H9 (cell line): Measurements from ENCODE around the gene TRMT1L. TPM values are rescaled to one million over a fixed set of nuclear protein-coding genes. Genes with fewer than 3 reads are reported as not detected.

Experiments
- DNase-seq: peaks from one replicate; pipeline ENCODE4 v3.0.0-alpha.2; 2017
- H2AFZ ChIP-seq: one replicate; pipeline ENCODE4 v1.6.1; 2013; ENCODE audit warnings: mild to moderate bottlenecking, low read length, control low read depth, moderate library complexity
- H2AK5ac ChIP-seq: 2 replicates; pipeline ENCODE4 v1.6.1; 2013; ENCODE audit warnings: low read length, control low read depth, mixed read lengths; ENCODE audit not compliant: insufficient read length
- H2BK120ac ChIP-seq: one replicate; pipeline ENCODE4 v1.6.1; 2013; ENCODE audit warnings: low read depth, mild to moderate bottlenecking, low read length, control low read depth, inconsistent platforms; ENCODE audit not compliant: poor library complexity, severe bottlenecking
- H2BK12ac ChIP-seq: 2 replicates; pipeline ENCODE4 v1.6.1; 2013; ENCODE audit warnings: low read length, control low read depth, mixed read lengths, low read depth; ENCODE audit not compliant: insufficient read length
- H2BK15ac ChIP-seq: 2 replicates; pipeline ENCODE4 v1.6.1; 2013; ENCODE audit warnings: low read depth, low read length, control low read depth
- H2BK20ac ChIP-seq: one replicate; pipeline ENCODE4 v1.6.1; 2013; ENCODE audit warnings: low read depth, mild to moderate bottlenecking, low read length, control low read depth, inconsistent platforms; ENCODE audit not compliant: poor library complexity, severe bottlenecking
- H2BK5ac ChIP-seq: 2 replicates; pipeline ENCODE4 v1.6.1; 2013; ENCODE audit warnings: low read length, control low read depth, mixed read lengths; ENCODE audit not compliant: insufficient read length
- H3K14ac ChIP-seq: 2 replicates; pipeline ENCODE4 v1.6.1; 2013; ENCODE audit warnings: low read length, control low read depth; ENCODE audit not compliant: insufficient read depth
- H3K18ac ChIP-seq: 2 replicates; pipeline ENCODE4 v1.6.1; 2013; ENCODE audit warnings: low read depth, mild to moderate bottlenecking, mixed read lengths, low read length, control low read depth; ENCODE audit not compliant: insufficient read length
- H3K23ac ChIP-seq: 2 replicates; pipeline ENCODE4 v1.6.1; 2013; ENCODE audit warnings: low read length, control low read depth, mixed read lengths, low read depth; ENCODE audit not compliant: insufficient read length
- H3K23me2 ChIP-seq: 2 replicates; pipeline ENCODE4 v1.6.1; 2013; ENCODE audit warnings: low read depth, mild to moderate bottlenecking, mixed read lengths, low read length, control low read depth; ENCODE audit not compliant: insufficient read length, poor library complexity, severe bottlenecking
- H3K27ac ChIP-seq: 2 replicates; pipeline ENCODE4 v1.5.1; 2013; ENCODE audit warnings: low read length, control low read depth, mixed read lengths, low read depth; ENCODE audit not compliant: insufficient read length
- H3K27me3 ChIP-seq: 2 replicates; pipeline ENCODE4 v1.6.1; 2013; ENCODE audit warnings: low read length, control low read depth, inconsistent platforms; ENCODE audit not compliant: insufficient read depth
- H3K4ac ChIP-seq: 2 replicates; pipeline ENCODE4 v1.6.1; 2013; ENCODE audit warnings: low read depth, mild to moderate bottlenecking, control low read depth, inconsistent platforms, low read length, moderate library complexity
- H3K4me1 ChIP-seq: 2 replicates; pipeline ENCODE4 v1.6.1; 2013; ENCODE audit warnings: low read length, control low read depth, inconsistent platforms; ENCODE audit not compliant: insufficient read depth
- H3K4me2 ChIP-seq: 2 replicates; pipeline ENCODE4 v1.6.1; 2013; ENCODE audit warnings: low read length, control low read depth, mixed read lengths; ENCODE audit not compliant: insufficient read length, insufficient read depth
- H3K56ac ChIP-seq: 2 replicates; pipeline ENCODE4 v1.6.1; 2013; ENCODE audit warnings: low read depth, mild to moderate bottlenecking, mixed read lengths, low read length, control low read depth; ENCODE audit not compliant: insufficient read length
- H3K79me1 ChIP-seq: 2 replicates; pipeline ENCODE4 v1.6.1; 2013; ENCODE audit warnings: low read depth, mild to moderate bottlenecking, moderate library complexity, low read length, control low read depth, inconsistent platforms; ENCODE audit not compliant: insufficient read depth, poor library complexity, severe bottlenecking
- H3K79me2 ChIP-seq: 2 replicates; pipeline ENCODE4 v1.6.1; 2013; ENCODE audit warnings: low read length, control low read depth, inconsistent platforms; ENCODE audit not compliant: insufficient read depth
- H3K9ac ChIP-seq: 2 replicates; pipeline ENCODE4 v1.6.1; 2013; ENCODE audit warnings: low read length, control low read depth, mixed read lengths; ENCODE audit not compliant: insufficient read length; ENCODE audit errors: extremely low read depth
- H3K9me3 ChIP-seq: one replicate; pipeline ENCODE4 v1.6.1; 2013; ENCODE audit warnings: low read depth, low read length, inconsistent platforms; ENCODE audit not compliant: control insufficient read depth
- H3T11ph ChIP-seq: one replicate; pipeline ENCODE4 v1.6.1; 2013; ENCODE audit warnings: mild to moderate bottlenecking, low read length, control low read depth, inconsistent platforms
- H4K20me1 ChIP-seq: one replicate; pipeline ENCODE4 v1.6.1; 2013; ENCODE audit not compliant: control insufficient read depth, insufficient read length, insufficient read depth
- H4K5ac ChIP-seq: 2 replicates; pipeline ENCODE4 v1.6.1; 2013; ENCODE audit warnings: low read depth, mild to moderate bottlenecking, mixed read lengths, low read length, control low read depth; ENCODE audit not compliant: insufficient read length
- H4K8ac ChIP-seq: replicated peaks from 2 replicates; pipeline ENCODE4 v1.6.1; 2013; ENCODE audit warnings: low read length, control low read depth, mixed read lengths, low read depth; ENCODE audit not compliant: insufficient read length
- H4K91ac ChIP-seq: 2 replicates; pipeline ENCODE4 v1.6.1; 2013; ENCODE audit warnings: low read depth, mild to moderate bottlenecking, moderate library complexity, mixed read lengths, low read length, control low read depth; ENCODE audit not compliant: insufficient read length
- H3K27ac Mint-ChIP-seq, 3 experiments: 2 replicates in 2 of 3; 3 replicates in 1 of 3; pipeline ENCODE4 v1.8.0; 2020 to 2021; ENCODE audit warnings: mixed read lengths in 3 of 3, mild to moderate bottlenecking in 1 of 3, moderate library complexity in 1 of 3
- H3K27me3 Mint-ChIP-seq: 2 replicates; pipeline ENCODE4 v1.8.0; 2021; ENCODE audit warnings: low read depth, mild to moderate bottlenecking, moderate library complexity, mixed read lengths
- H3K36me3 Mint-ChIP-seq, 3 experiments: 2 replicates in 2 of 3; 3 replicates in 1 of 3; pipeline ENCODE4 v1.8.0; 2020 to 2021; ENCODE audit warnings: low read depth in 3 of 3, mixed read lengths in 3 of 3; ENCODE audit not compliant: insufficient read depth in 1 of 3
- H3K4me1 Mint-ChIP-seq, 2 experiments: 2 replicates each; pipeline ENCODE4 v1.8.0; 2020; ENCODE audit warnings: mixed read lengths in 2 of 2
- H3K4me3 Mint-ChIP-seq, 2 experiments: 2 replicates in 1 of 2; 3 replicates in 1 of 2; pipeline ENCODE4 v1.8.0; 2020 to 2021; ENCODE audit warnings: mild to moderate bottlenecking in 2 of 2, mixed read lengths in 2 of 2, moderate library complexity in 1 of 2
- H3K9me3 Mint-ChIP-seq, 2 experiments: 2 replicates in 1 of 2; 3 replicates in 1 of 2; pipeline ENCODE4 v1.8.0; 2020; ENCODE audit warnings: mild to moderate bottlenecking in 2 of 2, mixed read lengths in 2 of 2, moderate library complexity in 1 of 2
- CTCF ChIP-seq: fragments of 200-600 bp; sonication (generic); conservative IDR thresholded peaks from 3 replicates; pipeline ENCODE4 v1.8.0; 2021; ENCODE audit warnings: antibody characterized with exemption, mild to moderate bottlenecking
- total RNA-seq: library from RNA; stranded (reverse); gene quantifications from 2 replicates; pipeline ENCODE4 v1.2.1, GENCODE V29; 2021

The TRMT1L gene
- total RNA-seq, 1 experiment from 2014 or later = 17.9 TPM

- no peak overlapping the region for H3K4me3 Mint-ChIP-seq
- Histone ChIP-seq H3K23ac (no peak overlapping the region), H3K14ac (no peak overlapping the region), H2AK5ac (no peak overlapping the region), H4K91ac (no peak overlapping the region), H2BK12ac (no peak overlapping the region), H3K56ac (no peak overlapping the region), H3K27me3 (no peaks in the 10 kb centered on the region), H2BK20ac (no peak overlapping the region), H3K4me2 (no peak overlapping the region), H3K23me2 (no peaks in the 10 kb centered on the region), H3K18ac (no peak overlapping the region), H3K79me2 (no peaks in the 10 kb centered on the region), H2BK120ac (no peak overlapping the region), H2AFZ (no peak overlapping the region), H3K79me1 (no peaks in the 10 kb centered on the region), H3K27ac (no peak overlapping the region), H3K9ac (no peak overlapping the region), H4K8ac (no peak overlapping the region), H2BK15ac (no peak overlapping the region), H2BK5ac (no peak overlapping the region), H3T11ph (no peak overlapping the region), H3K9me3 (no peaks in the 10 kb centered on the region), H3K4ac (no peak overlapping the region), H3K4me1 (no peaks in the 10 kb centered on the region), H4K5ac (no peak overlapping the region), H4K20me1 (no peaks in the 10 kb centered on the region)
- H3K27ac Mint-ChIP-seq = no peak overlapping the region
- peaks cover 12 to 17% of the 10 kb centered on the region in 2 experiments for H3K9me3 Mint-ChIP-seq
- H3K27me3 Mint-ChIP-seq = no peaks in the 10 kb centered on the region
- H3K4me1 Mint-ChIP-seq = no peaks in the 10 kb centered on the region
- no peak for TF ChIP-seq CTCF
- H3K36me3 Mint-ChIP-seq = peaks cover 3 to 13% (median 10%) of the 10 kb centered on the region in 3 experiments; a peak in 5 of 7 replicates
- no peak for DNase-seq
Observed at GRCh38 chr1:185111873-185112272, 44.9 kb downstream of the TRMT1L start.
